ENCODE results near the gene CSNK1D. TPM values are rescaled to one million over a fixed set of nuclear protein-coding genes. Genes with fewer than 3 reads are reported as not detected.
A peak's percentile ranks its signal among the peaks of the same experiment; 100 is the strongest.
"Not testable (repeated sequence)": the region's sequence is repeated elsewhere in the genome, so short reads cannot be mapped to it uniquely, and the experiment has no call there.

The CSNK1D gene
- total RNA-seq, 4 donors from 2014 or later, result 52.3 to 142 (median 58.8) TPM

- TF ChIP-seq CTCF (IDR thresholded peaks at IDR 0.05) (peak in 1 of 2 donors; percentile 25), POLR2A (IDR thresholded peaks at IDR 0.05) (peak in 1 of 2 donors; percentile 38), POLR2AphosphoS5 (IDR thresholded peaks at IDR 0.05) (peak in 1 of 3 donors; percentile 51), EP300 (IDR thresholded peaks at IDR 0.05) (no peak)
- Histone ChIP-seq H3K4me3 (peak within 1 kb of the TSS; percentile 91), H3K27me3 (no peaks in the 10 kb centered on the region), H3K9me3 (no peaks in the 10 kb centered on the region), H3K36me3 (no peaks in the 10 kb centered on the region), H3K4me1 (peaks cover 48% of the 10 kb centered on the region), H3K27ac (peak within 1 kb of the TSS; percentile 75)
- 0% methylated on average over 14 of the region's 116 CpGs for WGBS
- DNase-seq (ENCODE audit: low spot score in 2 of 2), result peak in 1 of 2 donors; percentile 87
Measured at GRCh38 chr17:82212331-82213250, 60.9 kb downstream of the CSNK1D start, which contains the start of gene CCDC57. CCDC57 (minus strand) TSS chr17:82212842; CDS start chr17:82201944, 10,898 bp downstream.

- not testable (repeated sequence) for H3K27ac ChIP-seq; H3K9me3 ChIP-seq; H3K4me3 ChIP-seq; DNase-seq (ENCODE audit: low spot score in 2 of 2); H3K36me3 ChIP-seq; H3K27me3 ChIP-seq
- 96% methylated on average over 11 of the region's 11 CpGs for WGBS
- peaks cover 39% of the 10 kb centered on the region for H3K4me1 ChIP-seq
Measured at GRCh38 chr17:82210655-82211054, 62.8 kb downstream of the CSNK1D start.

GRCh38 chr17:82205720-82206508 is 67.6 kb downstream of the CSNK1D start:
- 18% methylated on average over 21 of the region's 21 CpGs for WGBS
- Histone ChIP-seq H3K9me3 (no peaks in the 10 kb centered on the region), H3K27me3 (no peaks in the 10 kb centered on the region), H3K27ac (peak overlapping the region; percentile 41), H3K4me3 (no peak overlapping the region), H3K36me3 (no peaks in the 10 kb centered on the region), H3K4me1 (peaks cover 17% of the 10 kb centered on the region)
- peak; percentile 89 to 93 for DNase-seq (ENCODE audit: low spot score in 2 of 2)
- TF ChIP-seq CTCF (IDR thresholded peaks at IDR 0.05) (peak; percentile 88 to 90), POLR2AphosphoS5 (IDR thresholded peaks at IDR 0.05) (no peak), POLR2A (IDR thresholded peaks at IDR 0.05) (peak in 1 of 2 donors; percentile 39), EP300 (IDR thresholded peaks at IDR 0.05) (no peak)

GRCh38 chr17:82204831-82205719 is 68.4 kb downstream of the CSNK1D start:
- H3K4me3 ChIP-seq, result no peak overlapping the region
- peak overlapping the region; percentile 41 for H3K27ac ChIP-seq
- H3K4me1 ChIP-seq, result peaks cover 17% of the 10 kb centered on the region
- 44% methylated on average over 10 of the region's 25 CpGs for WGBS
- H3K9me3 ChIP-seq, result no peaks in the 10 kb centered on the region
- TF ChIP-seq CTCF (IDR thresholded peaks at IDR 0.05) (no peak), POLR2A (IDR thresholded peaks at IDR 0.05) (no peak), POLR2AphosphoS5 (IDR thresholded peaks at IDR 0.05) (no peak), EP300 (IDR thresholded peaks at IDR 0.05) (no peak)
- H3K36me3 ChIP-seq, result no peaks in the 10 kb centered on the region
- H3K27me3 ChIP-seq, result no peaks in the 10 kb centered on the region
- no peak for DNase-seq (ENCODE audit: low spot score in 2 of 2)

GRCh38 chr17:82203920-82204319 is 69.6 kb downstream of the CSNK1D start:
- TF ChIP-seq EP300 (IDR thresholded peaks at IDR 0.05), result no peak
- no peak for TF ChIP-seq CTCF (IDR thresholded peaks at IDR 0.05)
- no peak for TF ChIP-seq POLR2A (IDR thresholded peaks at IDR 0.05)
- no peak for TF ChIP-seq POLR2AphosphoS5 (IDR thresholded peaks at IDR 0.05)
- H3K9me3 ChIP-seq, result no peaks in the 10 kb centered on the region
- no peaks in the 10 kb centered on the region for H3K36me3 ChIP-seq
- peaks cover 17% of the 10 kb centered on the region for H3K4me1 ChIP-seq
- WGBS, result 89% methylated on average over 19 of the region's 19 CpGs
- no peaks in the 10 kb centered on the region for H3K27me3 ChIP-seq
- H3K27ac ChIP-seq, result no peak overlapping the region
- no peak overlapping the region for H3K4me3 ChIP-seq
- DNase-seq (ENCODE audit: low spot score in 2 of 2), result no peak

Data from suprapubic skin (tissue), 4 donors.